K562 (cell line): ENCODE measurements around the gene NEU3. TPM values are rescaled to one million over a fixed set of nuclear protein-coding genes. Genes with fewer than 3 reads are reported as not detected.
A peak's percentile ranks its signal among the peaks of the same experiment; 100 is the strongest.

ENCODE experiments used
- ARID3B ChIP-seq: fragments of 250-450 bp; sonication (Bioruptor Pico); IDR thresholded peaks from 2 replicates; pipeline ENCODE4 v1.4.0; 2020; ENCODE audit warnings: borderline replicate concordance
- BRD9 ChIP-seq: fragments of 450-650 bp; IDR thresholded peaks from 2 replicates; pipeline ENCODE4 v1.6.1; 2018; ENCODE audit warnings: low read depth; ENCODE audit not compliant: partially characterized antibody
- CBFA2T3 ChIP-seq: fragments of 450-650 bp; IDR thresholded peaks from 2 replicates; pipeline ENCODE4 v1.6.1; 2017
- CCNT2 ChIP-seq: IDR thresholded peaks from 2 replicates; pipeline ENCODE4 v1.6.1; 2011; ENCODE audit warnings: borderline replicate concordance, low read depth, mild to moderate bottlenecking, moderate library complexity, mixed read lengths, low read length; ENCODE audit not compliant: insufficient read length; ENCODE audit errors: extremely low read depth
- HMBOX1 ChIP-seq: sonication (generic); IDR thresholded peaks from 2 replicates; pipeline ENCODE4 v1.6.1; 2016
- HOMEZ ChIP-seq: fragments of 250-450 bp; sonication (Bioruptor Pico); IDR thresholded peaks from 2 replicates; pipeline ENCODE4 v1.4.0; 2020; ENCODE audit warnings: mild to moderate bottlenecking, moderate library complexity
- MCM2 ChIP-seq: fragments of 450-650 bp; IDR thresholded peaks from 2 replicates; pipeline ENCODE4 v1.6.1; 2017; ENCODE audit warnings: low read depth, mild to moderate bottlenecking
- MCM7 ChIP-seq, 2 experiments: fragments of 450-650 bp; IDR thresholded peaks; 2 replicates each; pipeline ENCODE4 v1.6.1; 2016 to 2018
- NFRKB ChIP-seq: fragments of 450-650 bp; IDR thresholded peaks from 2 replicates; pipeline ENCODE4 v1.6.1; 2016; ENCODE audit warnings: low read depth
- NFYB ChIP-seq: IDR thresholded peaks from 2 replicates; pipeline ENCODE4 v1.6.1; 2011; ENCODE audit warnings: mild to moderate bottlenecking, moderate library complexity; ENCODE audit not compliant: insufficient read length; ENCODE audit errors: extremely low read depth
- POLR2G ChIP-seq: fragments of 200-400 bp; formaldehyde crosslinking; IDR thresholded peaks from 2 replicates; pipeline ENCODE4 v1.6.1; 2017; ENCODE audit warnings: low read depth, mild to moderate bottlenecking, antibody characterized with exemption, low read length, moderate library complexity
- SOX6 ChIP-seq: fragments of 450-650 bp; IDR thresholded peaks from 2 replicates; pipeline ENCODE4 v1.6.1; 2014; ENCODE audit warnings: mild to moderate bottlenecking
- SPI1 ChIP-seq: IDR thresholded peaks from 2 replicates; pipeline ENCODE4 v1.6.1; 2011; ENCODE audit warnings: low read depth, low read length, control low read depth, borderline replicate concordance
- THAP7 ChIP-seq: fragments of 250-450 bp; sonication (Bioruptor Pico); IDR thresholded peaks from 2 replicates; pipeline ENCODE4 v1.5.0; 2021
- ZNF609 ChIP-seq: sonication (generic); formaldehyde crosslinking; IDR thresholded peaks from 2 replicates; pipeline ENCODE4 v1.8.1; 2023; ENCODE audit warnings: missing genetic modification reagents, mild to moderate bottlenecking, borderline replicate concordance
- ZNF644 ChIP-seq: fragments of 200-800 bp; sonication (Bioruptor generic); IDR thresholded peaks from 2 replicates; pipeline ENCODE4 v1.6.1; 2016; ENCODE audit warnings: low read depth, missing genetic modification characterization, missing compliant biosample characterization
- ZSCAN32 ChIP-seq: fragments of 450-650 bp; formaldehyde crosslinking; IDR thresholded peaks from 2 replicates; pipeline ENCODE4 v1.4.0; 2020; ENCODE audit warnings: mild to moderate bottlenecking, moderate library complexity
- polyA plus RNA-seq, 8 experiments: library from polyadenylated mRNA; depleted of rRNA in 4 of 8; stranded (reverse) in 5 of 8; unstranded in 3 of 8; fragments of >200 nt; fragmentation: Nextera tagmentation in 2 of 8; fragmentation: Illumina TruSeq in 1 of 8; extraction: Ambion mirVana in 2 of 8; extraction: Trizol in 1 of 8; gene quantifications; 2 replicates each; pipeline versions ENCODE4 v1.2.1 to v1.2.3, GENCODE V29; 2011 to 2014; ENCODE audit warnings: inconsistent platforms in 1 of 8, missing spikeins in 1 of 8
- total RNA-seq, 7 experiments: library from RNA; depleted of rRNA in 6 of 7; stranded (reverse); fragments of >200 nt in 6 of 7; fragmentation: Illumina TruSeq in 2 of 7; extraction: Trizol in 2 of 7; gene quantifications; 2 replicates each; pipeline versions ENCODE4 v1.2.1 to v1.2.3, GENCODE V29; 2011 to 2021; ENCODE audit warnings: low replicate concordance in 1 of 7

The NEU3 gene
- total and polyA plus RNA-seq, 9 of the 15 experiments (the other 6 are each of a cell fraction or from before 2014, with no cell fraction given) = 6.2 to 41.3 (median 31.1) TPM

GRCh38 chr11:75029836-75030631 lies 41.3 kb downstream of the NEU3 start (continued):
- TF ChIP-seq THAP7 (CRISPR knock-in tag) = no peak
- no peak for TF ChIP-seq ZSCAN32
- TF ChIP-seq ARID3B = no peak
- peak; percentile 39; the same call in 1 of the 2 replicates for TF ChIP-seq SPI1
- TF ChIP-seq HOMEZ (CRISPR knock-in tag) = no peak
- no peak for TF ChIP-seq ZNF609 (CRISPR knock-in tag)
- peak; percentile 90 for TF ChIP-seq CBFA2T3
- no peak for TF ChIP-seq POLR2G
- 0 out of 2 replicates have a peak, but pooled peaks have one; percentile 31 for TF ChIP-seq NFRKB
- TF ChIP-seq SOX6 = no peak
- no peak for TF ChIP-seq HMBOX1
- no peak for TF ChIP-seq CCNT2
- no peak for TF ChIP-seq NFYB
- TF ChIP-seq MCM7 (IDR thresholded peaks at IDR 0.05) = no peak
- peak; percentile 66; the same call in 1 of the 2 replicates for TF ChIP-seq ZNF644 (tag)
- TF ChIP-seq MCM2 = no peak
- TF ChIP-seq BRD9 = no peak
